GM12801 (cell line): ENCODE results near the gene DUXB.

ENCODE experiments used
- TF ChIP-seq, protein P1 (sequence below): IDR thresholded peaks from one replicate; pipeline ENCODE4 v1.5.1; 2011; ENCODE audit warnings: control low read depth; ENCODE audit not compliant: insufficient read length; ENCODE audit errors: extremely low read depth

The DUXB gene, protein sequence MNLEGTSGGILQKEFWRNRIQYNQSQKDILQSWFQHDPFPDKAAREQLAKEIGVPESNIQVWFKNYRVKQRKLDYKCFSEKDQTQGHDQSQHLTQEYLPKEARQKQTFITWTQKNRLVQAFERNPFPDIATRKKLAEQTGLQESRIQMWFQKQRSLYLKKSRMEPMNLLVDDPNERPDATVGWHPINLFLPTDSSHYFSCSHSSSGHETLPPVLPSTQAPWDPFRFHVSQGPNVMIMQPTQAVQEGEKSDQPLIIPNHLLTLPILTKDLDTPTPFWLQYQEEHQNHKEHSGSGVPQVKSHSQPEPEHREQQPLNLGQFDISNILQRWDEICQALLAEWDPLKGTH

DNA sequence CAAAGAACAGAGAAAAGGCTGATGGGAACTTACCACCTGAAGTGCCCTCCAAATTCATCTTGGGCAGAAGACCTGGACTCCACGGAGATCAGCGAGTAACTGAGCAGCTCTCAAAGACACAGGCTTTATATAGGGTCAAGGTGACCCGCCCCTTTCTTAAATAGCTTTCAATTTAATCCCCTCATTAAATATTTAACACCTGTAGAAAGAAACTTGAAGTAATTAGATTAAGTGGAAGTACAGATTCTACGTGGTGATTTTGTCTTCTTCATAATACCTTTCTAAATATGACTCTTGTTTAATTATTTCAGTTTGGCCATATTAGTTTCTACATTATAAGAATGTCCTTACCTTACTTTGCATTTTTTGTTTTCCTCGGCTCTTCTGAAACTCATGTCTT lies at the start of gene DUXB:
TSS of gene DUXB (minus strand) at position 101 of the 400 bp plus-strand sequence. CDS start at position 58, 43 bp downstream.
- TF ChIP-seq, protein P1, sequence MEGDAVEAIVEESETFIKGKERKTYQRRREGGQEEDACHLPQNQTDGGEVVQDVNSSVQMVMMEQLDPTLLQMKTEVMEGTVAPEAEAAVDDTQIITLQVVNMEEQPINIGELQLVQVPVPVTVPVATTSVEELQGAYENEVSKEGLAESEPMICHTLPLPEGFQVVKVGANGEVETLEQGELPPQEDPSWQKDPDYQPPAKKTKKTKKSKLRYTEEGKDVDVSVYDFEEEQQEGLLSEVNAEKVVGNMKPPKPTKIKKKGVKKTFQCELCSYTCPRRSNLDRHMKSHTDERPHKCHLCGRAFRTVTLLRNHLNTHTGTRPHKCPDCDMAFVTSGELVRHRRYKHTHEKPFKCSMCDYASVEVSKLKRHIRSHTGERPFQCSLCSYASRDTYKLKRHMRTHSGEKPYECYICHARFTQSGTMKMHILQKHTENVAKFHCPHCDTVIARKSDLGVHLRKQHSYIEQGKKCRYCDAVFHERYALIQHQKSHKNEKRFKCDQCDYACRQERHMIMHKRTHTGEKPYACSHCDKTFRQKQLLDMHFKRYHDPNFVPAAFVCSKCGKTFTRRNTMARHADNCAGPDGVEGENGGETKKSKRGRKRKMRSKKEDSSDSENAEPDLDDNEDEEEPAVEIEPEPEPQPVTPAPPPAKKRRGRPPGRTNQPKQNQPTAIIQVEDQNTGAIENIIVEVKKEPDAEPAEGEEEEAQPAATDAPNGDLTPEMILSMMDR = no peak

DNA sequence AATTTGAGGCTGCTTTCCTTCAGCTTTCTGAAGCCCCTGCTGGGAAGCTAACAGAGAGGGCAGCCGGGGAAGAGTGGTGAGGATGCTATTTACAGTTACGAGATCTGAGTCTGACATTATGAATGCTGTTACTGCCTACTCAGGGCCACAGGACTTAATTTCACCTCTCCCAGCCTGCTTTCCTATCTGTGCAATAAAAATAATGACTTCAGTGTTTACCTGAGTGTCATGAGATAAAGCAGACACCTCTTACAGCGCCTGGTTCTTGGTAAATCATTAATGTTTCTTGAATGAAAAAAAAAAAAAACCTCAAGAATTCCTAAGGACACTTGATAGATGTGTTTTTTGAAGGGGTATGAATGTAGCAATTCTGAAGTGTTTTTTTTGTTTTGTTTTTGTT lies 49.3 kb upstream of the DUXB start:
- TF ChIP-seq, protein P1 = no peak

DNA sequence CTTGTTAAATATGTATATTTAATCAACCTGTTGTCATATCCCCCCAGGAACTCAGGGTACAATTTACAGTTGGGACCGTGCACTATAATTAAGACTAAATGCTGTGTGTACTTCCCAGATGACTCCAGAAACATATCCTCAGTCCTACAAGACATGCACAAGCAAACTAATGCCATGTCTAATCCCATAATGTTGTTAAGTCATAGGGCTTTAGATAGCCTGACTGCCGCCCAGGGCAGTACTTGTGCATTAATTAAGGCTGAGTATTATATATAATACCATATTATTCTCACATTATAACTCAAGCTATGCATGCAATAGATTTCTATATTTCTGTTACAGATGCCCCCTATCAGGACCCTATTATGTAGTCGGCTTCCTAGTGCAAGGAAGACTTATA lies 45.1 kb upstream of the DUXB start:
- TF ChIP-seq, protein P1 = no peak

DNA sequence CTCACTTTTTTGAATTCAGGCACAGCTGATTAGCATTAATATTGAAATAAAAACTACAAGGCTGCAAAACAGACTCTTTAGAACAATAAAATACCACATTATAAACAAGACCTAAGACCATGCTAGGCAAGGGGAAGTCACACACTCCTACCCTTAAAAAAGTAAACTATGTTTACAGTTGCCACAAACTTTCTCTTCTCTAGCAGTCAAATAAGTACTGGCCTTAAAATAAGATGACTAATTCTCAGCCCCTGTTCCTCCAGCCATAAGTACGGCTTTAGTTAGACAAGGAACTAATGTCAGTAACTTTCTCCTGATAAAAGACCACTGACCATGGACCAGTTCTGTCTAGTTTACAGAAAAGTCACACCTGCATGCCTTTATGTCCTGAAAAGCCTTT lies 44.6 kb upstream of the DUXB start:
- TF ChIP-seq, protein P1 = no peak

DNA sequence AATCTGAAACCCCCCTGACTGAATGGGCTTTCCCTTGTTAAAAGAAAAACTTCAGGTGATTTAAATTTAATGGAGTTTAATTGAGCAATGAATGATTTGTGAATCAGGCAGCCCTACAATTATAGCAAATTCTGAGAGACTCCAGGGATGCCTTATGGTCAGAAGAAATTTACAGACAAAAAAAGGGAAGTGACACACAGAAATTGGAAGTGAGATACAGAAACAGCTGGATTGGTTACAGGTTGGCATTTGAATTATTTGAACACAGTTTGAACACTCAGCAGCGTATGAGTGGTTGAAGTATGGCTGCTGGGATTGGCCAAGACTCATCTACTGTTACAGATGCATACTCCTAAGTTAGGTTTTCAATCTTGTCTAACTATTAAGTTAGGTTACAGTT lies 44.0 kb upstream of the DUXB start:
- TF ChIP-seq, protein P1 = no peak

DNA sequence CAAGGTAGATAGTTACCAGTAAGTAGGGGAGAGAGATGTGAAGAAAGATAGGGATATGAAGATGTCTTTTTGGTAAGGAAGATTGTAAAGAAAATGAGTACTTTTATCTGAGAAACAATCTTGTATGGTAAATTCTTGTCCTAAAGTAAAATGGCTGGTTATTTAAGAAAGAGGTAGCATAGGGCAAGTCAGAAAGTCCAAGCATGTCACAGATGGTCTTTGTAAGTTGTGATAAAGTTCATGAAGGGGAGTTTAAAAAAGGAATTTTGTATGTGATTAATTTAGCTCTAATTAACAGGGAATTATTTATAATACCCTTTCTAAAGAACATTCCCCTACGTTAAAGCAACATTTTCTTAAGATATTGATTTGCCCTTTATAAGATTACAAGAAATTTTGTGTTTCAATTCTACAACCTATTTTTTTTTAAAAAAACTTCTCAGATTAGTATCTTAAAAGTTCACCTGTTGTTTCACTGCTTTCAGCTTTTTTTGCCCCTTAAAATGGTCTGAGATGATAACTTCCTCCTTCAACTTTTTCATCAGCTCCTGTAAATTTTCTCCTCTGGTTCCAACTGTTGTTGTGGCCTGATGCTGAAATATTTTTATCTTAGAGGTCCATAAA lies 41.3 kb upstream of the DUXB start:
- TF ChIP-seq, protein P1 = no peak

DNA sequence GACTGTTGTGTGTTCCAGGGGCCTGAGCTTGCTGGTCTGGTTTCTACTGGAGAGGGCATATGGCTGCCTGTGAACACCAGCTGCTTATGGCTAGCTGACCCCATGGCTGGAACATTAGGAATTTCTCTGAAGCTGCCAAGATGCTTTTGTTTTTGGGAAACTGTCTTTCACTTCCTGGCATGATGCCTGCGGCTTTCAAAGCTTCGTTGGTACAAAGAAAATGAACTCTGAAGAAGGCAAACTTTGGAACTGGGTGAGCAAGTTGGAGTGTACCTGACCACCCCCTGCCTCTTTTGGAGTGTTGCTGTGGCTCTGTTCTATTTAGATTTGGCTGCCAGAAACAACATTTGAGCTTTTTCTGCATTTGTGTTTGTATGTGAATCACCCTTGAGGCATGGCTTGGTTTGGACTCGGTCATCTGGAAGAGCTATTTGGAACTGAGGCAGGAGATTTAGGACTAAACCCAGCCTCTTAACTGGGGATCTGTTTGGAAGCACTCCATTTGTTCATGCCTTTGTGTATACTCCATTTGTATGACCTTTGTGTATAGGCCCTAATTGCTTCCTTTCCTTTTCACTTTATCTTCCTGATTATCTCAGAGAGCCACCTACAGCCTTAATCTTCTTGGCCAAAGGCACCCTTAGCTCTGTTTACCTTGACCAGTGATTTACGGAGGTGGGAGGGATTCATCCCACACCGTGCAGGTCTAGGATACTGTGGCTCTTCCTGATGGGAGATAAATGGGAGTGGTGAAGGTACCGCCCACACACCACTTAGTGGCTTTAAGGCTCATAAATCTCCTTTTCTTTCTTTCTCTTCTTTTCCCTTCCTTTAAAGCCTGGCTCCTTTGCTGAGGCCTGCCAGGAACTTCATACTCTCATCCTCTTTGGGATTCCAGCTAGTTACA lies 32.3 kb upstream of the DUXB start:
- TF ChIP-seq, protein P1 = no peak
